ENCODE data around the gene SPAG9.
A peak's percentile ranks its signal among the peaks of the same experiment; 100 is the strongest.

SPAG9 gene

GRCh38 chr17:50977487-50978159 lies 143.0 kb downstream of the SPAG9 start:
- Mint-ChIP-seq H3K27me3 (ENCODE audit: low read depth) (no peaks in the 10 kb centered on the region), H3K36me3 (ENCODE audit: low read depth) (peaks cover 77% of the 10 kb centered on the region), H3K27ac (peak overlapping the region in 2 of 3 experiments; percentile 58 to 59), H3K9me3 (no peaks in the 10 kb centered on the region), H3K4me3 (no peak overlapping the region), H3K4me1 (peaks cover 10% of the 10 kb centered on the region)
- no peak for TF ChIP-seq CTCF (IDR thresholded peaks at IDR 0.05; ENCODE audit: unreplicated experiment in 3 of 3)

- Mint-ChIP-seq H3K27ac (peak overlapping the region in 2 of 3 experiments; percentile 58 to 59), H3K27me3 (ENCODE audit: low read depth) (no peaks in the 10 kb centered on the region), H3K9me3 (no peaks in the 10 kb centered on the region), H3K4me1 (peaks cover 12% of the 10 kb centered on the region), H3K36me3 (ENCODE audit: low read depth) (peaks cover 77% of the 10 kb centered on the region), H3K4me3 (no peak overlapping the region)
- TF ChIP-seq CTCF (IDR thresholded peaks at IDR 0.05; ENCODE audit: unreplicated experiment in 3 of 3) = no peak
These were observed 143.7 kb downstream of the SPAG9 start for GRCh38 chr17:50976951-50977472.

- Mint-ChIP-seq H3K27me3 (ENCODE audit: low read depth) (no peaks in the 10 kb centered on the region), H3K4me3 (no peak overlapping the region), H3K36me3 (ENCODE audit: low read depth) (peaks cover 73% of the 10 kb centered on the region), H3K27ac (no peak overlapping the region), H3K9me3 (no peaks in the 10 kb centered on the region), H3K4me1 (peaks cover 16% of the 10 kb centered on the region)
- TF ChIP-seq CTCF (IDR thresholded peaks at IDR 0.05; ENCODE audit: unreplicated experiment in 3 of 3) = no peak
These were observed 146.8 kb downstream of the SPAG9 start for GRCh38 chr17:50973557-50974494.

- peak overlapping the region; percentile 30 to 84 (median 83) for H3K27ac Mint-ChIP-seq
- no peaks in the 10 kb centered on the region for H3K27me3 Mint-ChIP-seq (ENCODE audit: low read depth)
- peaks cover 16% of the 10 kb centered on the region for H3K4me1 Mint-ChIP-seq
These were observed 148.1 kb downstream of the SPAG9 start for GRCh38 chr17:50972577-50972976.

GRCh38 chr17:50967795-50968194 lies 152.9 kb downstream of the SPAG9 start:
- Mint-ChIP-seq H3K27ac (no peak overlapping the region), H3K27me3 (ENCODE audit: low read depth) (no peaks in the 10 kb centered on the region), H3K4me3 (no peak overlapping the region), H3K4me1 (peaks cover 11% of the 10 kb centered on the region), H3K36me3 (ENCODE audit: low read depth) (peaks cover 57% of the 10 kb centered on the region), H3K9me3 (no peaks in the 10 kb centered on the region)
- TF ChIP-seq CTCF (IDR thresholded peaks at IDR 0.05; ENCODE audit: unreplicated experiment in 3 of 3) = no peak

More at GRCh38 chr17:50972577-50972976, 148.1 kb downstream of the SPAG9 start:
- H3K36me3 Mint-ChIP-seq (ENCODE audit: low read depth) = peaks cover 62% of the 10 kb centered on the region
- no peak overlapping the region for H3K4me3 Mint-ChIP-seq
- H3K9me3 Mint-ChIP-seq = no peaks in the 10 kb centered on the region
- no peak for TF ChIP-seq CTCF (IDR thresholded peaks at IDR 0.05; ENCODE audit: unreplicated experiment in 3 of 3)

Data from nephron (organoid).